PC-3 (cell line): ENCODE measurements around the gene CRYBG2.

Source experiments
- CTCF ChIP-seq: fragments of 300-600 bp; sonication (generic); conservative IDR thresholded peaks from 2 replicates; pipeline ENCODE4 v1.5.1; 2017; ENCODE audit warnings: antibody characterized with exemption, low read depth, mild to moderate bottlenecking, low read length
- EZH2 ChIP-seq: fragments of 300-600 bp; sonication (generic); IDR thresholded peaks from one replicate; pipeline ENCODE4 v1.6.1; 2017; ENCODE audit warnings: antibody characterized with exemption, mild to moderate bottlenecking, low read length; ENCODE audit not compliant: unreplicated experiment
- EZH2phosphoT487 ChIP-seq: fragments of 300-600 bp; sonication (generic); IDR thresholded peaks from 2 replicates; pipeline ENCODE4 v1.6.1; 2018; ENCODE audit warnings: mild to moderate bottlenecking, antibody characterized with exemption, low read length, borderline replicate concordance

GRCh38 chr1:26360807-26361604 is 7.1 kb upstream of the CRYBG2 start:
- no peak for TF ChIP-seq CTCF
- no peak for TF ChIP-seq EZH2
- TF ChIP-seq EZH2phosphoT487: no peak
